Stimulated activated memory B cell treated with anti-CD40 and anti-IgM and Interleukin-4, amounts not matched to agents 10 μg/mL and 1 μg/mL and 100 μg/mL, for 72 hours (primary cell): ENCODE results near the gene ETHE1.
A peak's percentile ranks its signal among the peaks of the same experiment; 100 is the strongest.

Experiments used
- ATAC-seq: fragments of 150-1000 bp; cut with Tn5 transposase; 2 replicates; pipeline ENCODE4 v1.10.0; 2021
- H3K27ac Mint-ChIP-seq: one replicate; pipeline ENCODE4 v1.8.0; 2022; ENCODE audit warnings: mild to moderate bottlenecking, mixed read lengths
- H3K27me3 Mint-ChIP-seq: one replicate; pipeline ENCODE4 v1.8.0; 2022; ENCODE audit warnings: mixed read lengths
- H3K36me3 Mint-ChIP-seq: one replicate; pipeline ENCODE4 v1.8.0; 2022; ENCODE audit warnings: mixed read lengths
- H3K4me1 Mint-ChIP-seq: one replicate; pipeline ENCODE4 v1.8.0; 2022; ENCODE audit warnings: mixed read lengths
- H3K4me3 Mint-ChIP-seq: one replicate; pipeline ENCODE4 v1.8.0; 2022; ENCODE audit warnings: mild to moderate bottlenecking, moderate library complexity, mixed read lengths
- H3K9me3 Mint-ChIP-seq: one replicate; pipeline ENCODE4 v1.8.0; 2022; ENCODE audit warnings: mixed read lengths

The ETHE1 gene

GRCh38 chr19:43526884-43527859 lies at the start of gene ETHE1:
Gene ETHE1, minus strand, starts transcription at chr19:43527201. Its CDS starts 24 bp downstream, at chr19:43527177.
- Mint-ChIP-seq H3K27me3 (no peaks in the 10 kb centered on the region), H3K36me3 (no peaks in the 10 kb centered on the region), H3K4me1 (peaks cover 38% of the 10 kb centered on the region), H3K4me3 (peak within 1 kb of the TSS; percentile 95), H3K9me3 (no peaks in the 10 kb centered on the region), H3K27ac (peak within 1 kb of the TSS; percentile 93)
- peak; percentile 93 for ATAC-seq

DNA sequence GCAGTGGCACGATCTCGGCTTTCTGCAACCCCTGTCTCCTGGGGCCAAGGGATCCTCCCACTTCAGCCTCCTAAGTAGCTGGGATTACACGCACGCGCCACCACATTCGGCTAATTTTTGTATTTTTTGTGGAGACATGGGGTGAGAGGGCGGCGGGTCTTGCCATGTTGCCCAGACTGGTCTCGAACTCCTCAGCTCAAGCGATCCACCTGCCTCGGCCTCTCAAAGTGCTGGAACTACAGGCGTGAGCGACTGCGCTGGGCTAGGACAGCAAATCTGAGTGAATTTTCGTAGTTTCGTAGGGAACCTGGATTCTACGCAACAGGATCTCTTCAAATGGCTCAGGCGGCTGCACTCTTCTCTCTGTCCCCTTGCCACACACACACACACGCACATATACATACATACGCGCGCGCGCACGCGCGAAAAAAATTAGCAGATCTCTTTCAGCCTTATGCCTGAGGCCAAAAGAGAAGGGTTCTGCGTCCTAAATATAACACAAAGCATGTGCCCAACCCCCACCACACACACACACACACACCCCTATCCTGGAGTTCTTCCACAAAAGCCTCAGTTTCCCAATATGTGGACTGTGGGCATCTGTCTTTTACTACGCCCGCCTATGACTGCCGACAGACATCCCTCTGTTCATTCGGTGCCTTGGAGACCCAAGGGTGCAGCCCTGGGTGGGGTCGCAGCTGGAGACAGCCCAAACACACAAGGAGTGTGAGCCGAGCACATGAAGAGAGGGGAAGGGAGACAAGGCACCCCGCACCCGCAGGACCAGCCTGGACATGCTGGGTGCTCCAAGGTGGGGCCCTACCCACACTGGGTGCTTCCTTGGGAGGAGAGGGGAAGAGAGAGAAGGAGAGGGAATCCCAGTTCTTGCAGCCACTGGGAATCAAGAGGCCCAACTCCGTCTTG lies 49.2 kb upstream of the ETHE1 start:
- peak overlapping the region; percentile 96 for H3K4me3 Mint-ChIP-seq
- peaks cover 7% of the 10 kb centered on the region for H3K36me3 Mint-ChIP-seq
- ATAC-seq: no peak
- H3K4me1 Mint-ChIP-seq: peaks cover 38% of the 10 kb centered on the region
- peak overlapping the region; percentile 98 for H3K27ac Mint-ChIP-seq
- H3K27me3 Mint-ChIP-seq: no peaks in the 10 kb centered on the region
- no peaks in the 10 kb centered on the region for H3K9me3 Mint-ChIP-seq

DNA sequence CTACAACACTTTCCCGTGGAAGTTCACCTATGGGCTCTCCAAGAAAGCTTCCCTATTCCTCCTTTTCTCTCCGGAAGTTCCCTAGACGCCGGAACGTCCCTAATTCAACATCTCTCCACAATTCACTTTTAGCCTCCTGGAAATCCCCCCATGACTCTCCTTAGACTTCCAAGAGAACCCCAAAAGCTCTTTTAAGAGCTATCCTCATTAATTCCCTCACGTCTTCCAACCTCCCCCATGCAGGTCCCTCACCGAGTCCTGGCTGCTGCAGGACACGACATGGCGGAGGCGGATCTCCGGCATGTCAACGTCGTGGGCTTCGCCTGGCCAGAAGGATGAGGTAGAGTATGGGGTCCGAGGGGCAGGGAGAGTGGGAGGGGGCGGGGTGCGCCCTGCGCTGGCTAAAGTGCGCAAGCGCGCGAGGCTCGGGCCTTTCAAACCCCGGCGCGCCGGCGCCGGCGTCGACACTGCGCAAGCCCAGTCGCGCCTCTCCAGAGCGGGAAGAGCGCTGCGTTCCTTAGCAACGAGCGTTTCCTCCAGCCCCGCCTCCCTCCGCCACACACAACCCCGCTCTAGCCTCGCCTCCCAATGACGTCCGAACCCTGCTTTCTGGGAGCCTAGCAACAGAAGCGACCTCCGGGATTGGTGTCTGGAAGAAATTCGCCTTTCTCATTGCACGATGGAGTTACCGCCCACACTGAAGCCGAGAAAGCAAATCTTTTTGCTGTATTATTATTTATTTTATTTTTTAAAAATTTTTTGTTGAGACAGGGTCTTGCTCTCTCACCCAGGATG lies 48.4 kb upstream of the ETHE1 start, which contains the start of the genes PINLYP and XRCC1:
Gene PINLYP (plus strand): TSS at position 646 of the 795 bp plus-strand sequence. CDS start 1,391 bp downstream, outside the sequence.
Gene XRCC1 (minus strand): TSS at position 372 of the 795 bp plus-strand sequence. CDS start 69 bp downstream, at position 303.
- Mint-ChIP-seq H3K27ac (peak within 1 kb of the TSS; percentile 98), H3K36me3 (peaks cover 8% of the 10 kb centered on the region), H3K9me3 (no peaks in the 10 kb centered on the region), H3K27me3 (no peaks in the 10 kb centered on the region), H3K4me1 (peaks cover 43% of the 10 kb centered on the region), H3K4me3 (peak within 1 kb of the TSS; percentile 96)
- peak; percentile 99 for ATAC-seq

DNA sequence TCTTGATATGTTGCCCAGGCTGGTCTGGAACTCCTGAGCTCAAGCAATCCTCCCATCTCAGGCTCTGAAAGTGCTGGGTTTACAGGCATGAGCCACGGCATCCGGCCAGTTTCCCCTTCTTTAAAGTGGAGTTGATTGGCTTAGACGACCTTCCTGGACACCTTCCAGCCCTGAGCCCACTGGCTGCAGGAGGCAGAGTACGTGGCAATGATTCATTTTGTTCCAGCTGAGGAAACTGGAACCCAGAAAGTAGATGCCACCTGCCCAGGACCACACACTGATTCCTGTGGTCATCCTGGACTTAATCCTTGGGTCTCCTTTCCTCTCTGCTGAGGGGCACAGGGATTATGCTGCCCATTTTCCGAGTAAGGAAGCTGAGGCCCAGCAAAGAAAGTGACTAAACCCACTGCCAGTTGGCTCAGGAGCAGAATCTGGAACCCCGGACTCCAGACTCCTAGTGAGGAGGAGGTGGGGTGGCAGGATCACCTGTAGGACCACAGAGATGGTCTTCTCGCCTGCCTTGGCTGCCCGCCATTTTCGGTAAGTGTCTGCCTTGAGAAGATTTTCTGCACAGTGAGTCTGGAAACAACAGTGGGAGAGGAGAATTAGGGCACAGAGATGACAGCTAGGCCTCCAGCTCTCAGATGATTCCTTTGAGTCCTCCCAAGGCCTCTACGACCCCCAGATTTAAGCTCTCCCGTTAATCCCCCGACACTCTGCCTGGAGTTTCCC lies 47.6 kb upstream of the ETHE1 start:
- peaks cover 44% of the 10 kb centered on the region for H3K4me1 Mint-ChIP-seq
- no peak for ATAC-seq
- no peaks in the 10 kb centered on the region for H3K9me3 Mint-ChIP-seq
- peak overlapping the region; percentile 98 for H3K27ac Mint-ChIP-seq
- H3K27me3 Mint-ChIP-seq: no peaks in the 10 kb centered on the region
- peaks cover 15% of the 10 kb centered on the region for H3K36me3 Mint-ChIP-seq
- H3K4me3 Mint-ChIP-seq: peak overlapping the region; percentile 96

DNA sequence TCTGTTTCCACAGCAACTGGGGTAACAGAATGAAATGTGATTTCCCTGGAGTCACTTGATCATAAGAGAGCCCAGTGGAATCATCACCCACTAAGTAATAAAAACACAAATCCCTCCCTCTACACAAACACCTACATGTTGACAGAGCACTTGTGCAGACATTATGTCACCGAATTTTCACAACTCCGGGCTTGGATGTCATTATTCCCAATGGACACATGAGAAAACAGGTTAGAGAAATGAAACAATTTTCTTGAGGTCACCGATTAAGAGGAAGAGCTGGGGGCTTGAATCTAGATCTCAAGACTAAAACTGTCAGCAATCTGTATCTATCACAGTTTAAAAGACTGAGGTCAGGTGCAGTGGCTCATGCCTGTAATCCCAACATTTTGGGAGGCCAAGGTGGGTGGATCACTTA lies 45.2 kb upstream of the ETHE1 start:
- peaks cover 16% of the 10 kb centered on the region for H3K36me3 Mint-ChIP-seq
- peak overlapping the region; percentile 9 for H3K27ac Mint-ChIP-seq
- peaks cover 46% of the 10 kb centered on the region for H3K4me1 Mint-ChIP-seq
- H3K27me3 Mint-ChIP-seq: no peaks in the 10 kb centered on the region
- H3K4me3 Mint-ChIP-seq: no peak overlapping the region
- no peaks in the 10 kb centered on the region for H3K9me3 Mint-ChIP-seq
- no peak for ATAC-seq

DNA sequence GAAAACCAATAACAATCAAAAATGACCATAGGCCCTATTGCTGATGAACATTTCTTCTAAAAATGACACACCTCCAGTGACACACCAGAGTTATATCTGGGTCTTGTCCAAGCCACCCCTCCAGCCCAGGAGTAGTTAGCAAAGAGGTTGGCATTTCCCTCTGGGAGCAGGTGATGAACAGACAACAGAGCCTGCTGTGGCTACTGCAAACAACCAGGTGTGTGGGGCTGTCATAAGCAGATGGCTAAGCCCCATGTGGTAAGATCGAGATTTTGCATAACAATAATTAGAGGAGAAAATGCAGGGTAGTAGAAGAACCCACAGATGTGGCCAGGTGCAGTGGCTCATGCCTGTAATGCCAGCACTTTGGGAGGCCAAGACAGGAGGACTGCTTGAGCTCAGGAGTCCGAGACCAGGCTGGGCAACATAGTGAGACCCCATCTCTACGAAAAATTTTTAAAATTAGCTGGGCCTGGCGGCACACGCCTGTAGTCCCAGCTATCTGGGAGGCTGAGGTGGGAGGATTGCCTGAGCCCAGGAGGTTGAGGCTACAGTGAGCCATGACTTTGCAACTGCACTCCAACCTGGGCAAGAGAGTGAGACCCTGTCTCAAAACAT lies 43.3 kb upstream of the ETHE1 start:
- Mint-ChIP-seq H3K9me3 (no peaks in the 10 kb centered on the region), H3K36me3 (peaks cover 21% of the 10 kb centered on the region), H3K4me3 (no peak overlapping the region), H3K4me1 (peaks cover 36% of the 10 kb centered on the region), H3K27me3 (no peaks in the 10 kb centered on the region), H3K27ac (peak overlapping the region; percentile 49)
- no peak for ATAC-seq

DNA sequence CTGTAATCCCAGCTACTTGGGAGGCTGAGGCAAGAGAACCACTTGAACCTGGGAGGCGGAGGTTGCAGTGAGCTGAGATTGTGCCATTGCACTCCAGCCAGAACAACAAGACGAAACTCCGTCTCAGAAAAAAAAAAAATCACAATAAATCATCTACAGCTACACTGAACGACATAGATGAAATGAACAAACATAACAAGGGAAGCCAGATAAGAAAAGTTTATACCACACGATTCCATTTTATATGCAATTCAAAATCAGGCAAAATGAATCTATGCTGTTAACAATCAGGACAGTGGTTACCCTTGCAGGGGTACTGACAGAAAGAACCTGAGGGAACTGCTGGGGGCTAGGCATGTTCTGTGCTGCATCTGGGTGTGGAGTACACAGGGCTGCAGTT lies 42.7 kb upstream of the ETHE1 start:
- H3K36me3 Mint-ChIP-seq: peaks cover 21% of the 10 kb centered on the region
- H3K9me3 Mint-ChIP-seq: no peaks in the 10 kb centered on the region
- H3K27me3 Mint-ChIP-seq: no peaks in the 10 kb centered on the region
- peak overlapping the region; percentile 49 for H3K27ac Mint-ChIP-seq
- no peak overlapping the region for H3K4me3 Mint-ChIP-seq
- peaks cover 35% of the 10 kb centered on the region for H3K4me1 Mint-ChIP-seq
- ATAC-seq: no peak

GRCh38 chr19:43564800-43565199 lies 37.8 kb upstream of the ETHE1 start:
- Mint-ChIP-seq H3K4me1 (peaks cover 59% of the 10 kb centered on the region), H3K27ac (peak overlapping the region; percentile 82), H3K36me3 (peaks cover 36% of the 10 kb centered on the region), H3K27me3 (no peaks in the 10 kb centered on the region), H3K4me3 (no peak overlapping the region), H3K9me3 (no peaks in the 10 kb centered on the region)
- ATAC-seq: no peak

DNA sequence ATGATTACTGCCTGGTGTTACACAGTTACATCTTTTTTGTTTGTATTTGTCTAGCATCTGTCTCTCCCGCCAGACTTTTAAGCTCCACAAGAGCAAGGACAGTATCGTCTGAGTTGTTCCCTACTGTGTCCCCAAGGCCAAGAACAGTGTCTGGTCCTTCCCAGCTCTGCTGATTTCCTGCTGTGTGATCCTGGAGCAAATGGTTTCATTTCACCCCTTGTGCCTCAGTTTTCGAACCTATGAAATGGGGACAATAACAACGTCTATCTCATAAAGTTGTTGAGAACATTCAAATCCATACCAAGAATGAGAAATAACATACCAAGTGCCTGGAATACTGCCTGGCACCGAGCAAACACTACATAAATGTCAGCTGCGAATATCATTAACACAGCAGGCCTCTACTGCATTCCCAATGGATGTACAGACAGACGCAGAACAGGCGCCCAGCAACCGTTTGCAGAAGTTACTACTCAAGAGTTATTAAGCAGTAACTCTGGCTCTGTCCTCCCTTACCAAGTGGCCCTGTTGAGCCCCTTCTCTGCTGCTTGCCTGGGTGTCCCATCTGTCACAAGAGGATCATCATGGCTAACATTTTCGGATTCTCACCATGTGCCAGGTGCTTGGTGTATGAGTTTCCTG lies 36.9 kb upstream of the ETHE1 start:
- H3K4me3 Mint-ChIP-seq: no peak overlapping the region

GRCh38 chr19:43562698-43563241 lies 35.8 kb upstream of the ETHE1 start:
- Mint-ChIP-seq H3K4me1 (peaks cover 56% of the 10 kb centered on the region), H3K27me3 (no peaks in the 10 kb centered on the region), H3K36me3 (peaks cover 42% of the 10 kb centered on the region), H3K9me3 (no peaks in the 10 kb centered on the region), H3K4me3 (peak overlapping the region; percentile 50), H3K27ac (peak overlapping the region; percentile 82)
- peak; percentile 93 for ATAC-seq

More for the DNA sequence above, 36.9 kb upstream of the ETHE1 start:
- Mint-ChIP-seq H3K27ac (peak overlapping the region; percentile 82), H3K9me3 (no peaks in the 10 kb centered on the region), H3K36me3 (peaks cover 39% of the 10 kb centered on the region), H3K27me3 (no peaks in the 10 kb centered on the region), H3K4me1 (peaks cover 56% of the 10 kb centered on the region)
- no peak for ATAC-seq

DNA sequence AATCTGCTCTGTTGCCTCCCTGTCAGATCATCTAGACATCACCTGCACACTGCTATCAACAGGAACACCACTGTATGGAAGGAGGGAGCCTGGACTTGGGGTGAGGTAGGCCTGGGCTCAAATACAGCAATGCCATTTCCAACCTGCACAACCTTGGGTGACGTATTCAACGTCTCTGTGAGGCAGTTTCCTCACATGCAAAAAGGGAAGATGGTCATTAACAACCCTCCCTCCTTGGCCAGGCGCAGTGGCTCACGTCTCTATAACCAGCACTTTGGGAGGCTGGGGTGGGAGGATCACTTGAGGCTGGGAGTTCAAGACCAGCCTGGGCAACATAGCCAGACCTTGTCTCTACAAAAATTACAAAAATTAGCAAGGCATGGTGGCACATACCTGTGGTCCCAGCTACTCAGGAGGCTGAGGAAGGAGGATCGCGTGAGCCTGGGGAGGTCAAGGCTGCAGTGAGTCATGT lies 35.3 kb upstream of the ETHE1 start:
- no peak overlapping the region for H3K4me3 Mint-ChIP-seq
- ATAC-seq: no peak
- H3K27me3 Mint-ChIP-seq: no peaks in the 10 kb centered on the region
- peaks cover 46% of the 10 kb centered on the region for H3K36me3 Mint-ChIP-seq
- peaks cover 56% of the 10 kb centered on the region for H3K4me1 Mint-ChIP-seq
- H3K27ac Mint-ChIP-seq: peak overlapping the region; percentile 82
- H3K9me3 Mint-ChIP-seq: no peaks in the 10 kb centered on the region

- no peaks in the 10 kb centered on the region for H3K9me3 Mint-ChIP-seq
- no peaks in the 10 kb centered on the region for H3K27me3 Mint-ChIP-seq
- H3K4me1 Mint-ChIP-seq: peaks cover 56% of the 10 kb centered on the region
- H3K27ac Mint-ChIP-seq: peak overlapping the region; percentile 82
- no peak for ATAC-seq
- no peak overlapping the region for H3K4me3 Mint-ChIP-seq
- peaks cover 41% of the 10 kb centered on the region for H3K36me3 Mint-ChIP-seq
These were observed 34.4 kb upstream of the ETHE1 start for GRCh38 chr19:43561139-43561970.
